Measurements from ENCODE around the gene AVPR2. TPM values are rescaled to one million over a fixed set of nuclear protein-coding genes. Genes with fewer than 3 reads are reported as not detected.

AVPR2 gene
- total RNA-seq, 1 donor from 2014 or later: not detected

DNA sequence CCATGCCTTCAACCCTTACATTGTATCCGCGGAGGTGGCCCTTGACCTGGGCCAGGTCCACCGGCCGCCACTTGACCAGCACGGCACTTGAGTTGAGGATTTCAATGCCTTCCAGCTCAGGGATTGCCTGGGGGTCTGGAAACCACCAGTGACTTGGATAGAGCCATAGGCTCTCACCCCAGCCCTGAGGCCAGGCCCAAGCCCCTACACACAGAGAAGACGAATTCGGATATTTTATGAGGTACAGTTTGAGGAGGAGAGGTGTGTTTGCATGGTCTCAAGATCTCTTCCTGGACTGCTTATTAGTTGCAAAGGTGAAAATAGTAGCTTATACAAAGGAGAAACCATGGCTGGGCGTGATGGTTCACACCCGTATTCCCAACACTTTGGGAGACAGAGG, 38.8 kb upstream of the AVPR2 start:
- Mint-ChIP-seq H3K27ac (no peak overlapping the region), H3K9me3 (peaks cover 5% of the 10 kb centered on the region), H3K36me3 (no peaks in the 10 kb centered on the region), H3K4me3 (no peak overlapping the region), H3K4me1 (peaks cover 6% of the 10 kb centered on the region), H3K27me3 (ENCODE audit: low read depth) (peaks cover under 1% of the 10 kb centered on the region)
- DNase-seq (ENCODE audit: low spot score in 2 of 2, unreplicated experiment in 2 of 2): no peak
- TF ChIP-seq, protein P1, sequence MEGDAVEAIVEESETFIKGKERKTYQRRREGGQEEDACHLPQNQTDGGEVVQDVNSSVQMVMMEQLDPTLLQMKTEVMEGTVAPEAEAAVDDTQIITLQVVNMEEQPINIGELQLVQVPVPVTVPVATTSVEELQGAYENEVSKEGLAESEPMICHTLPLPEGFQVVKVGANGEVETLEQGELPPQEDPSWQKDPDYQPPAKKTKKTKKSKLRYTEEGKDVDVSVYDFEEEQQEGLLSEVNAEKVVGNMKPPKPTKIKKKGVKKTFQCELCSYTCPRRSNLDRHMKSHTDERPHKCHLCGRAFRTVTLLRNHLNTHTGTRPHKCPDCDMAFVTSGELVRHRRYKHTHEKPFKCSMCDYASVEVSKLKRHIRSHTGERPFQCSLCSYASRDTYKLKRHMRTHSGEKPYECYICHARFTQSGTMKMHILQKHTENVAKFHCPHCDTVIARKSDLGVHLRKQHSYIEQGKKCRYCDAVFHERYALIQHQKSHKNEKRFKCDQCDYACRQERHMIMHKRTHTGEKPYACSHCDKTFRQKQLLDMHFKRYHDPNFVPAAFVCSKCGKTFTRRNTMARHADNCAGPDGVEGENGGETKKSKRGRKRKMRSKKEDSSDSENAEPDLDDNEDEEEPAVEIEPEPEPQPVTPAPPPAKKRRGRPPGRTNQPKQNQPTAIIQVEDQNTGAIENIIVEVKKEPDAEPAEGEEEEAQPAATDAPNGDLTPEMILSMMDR (IDR thresholded peaks at IDR 0.05; ENCODE audit: unreplicated experiment): no peak

DNA sequence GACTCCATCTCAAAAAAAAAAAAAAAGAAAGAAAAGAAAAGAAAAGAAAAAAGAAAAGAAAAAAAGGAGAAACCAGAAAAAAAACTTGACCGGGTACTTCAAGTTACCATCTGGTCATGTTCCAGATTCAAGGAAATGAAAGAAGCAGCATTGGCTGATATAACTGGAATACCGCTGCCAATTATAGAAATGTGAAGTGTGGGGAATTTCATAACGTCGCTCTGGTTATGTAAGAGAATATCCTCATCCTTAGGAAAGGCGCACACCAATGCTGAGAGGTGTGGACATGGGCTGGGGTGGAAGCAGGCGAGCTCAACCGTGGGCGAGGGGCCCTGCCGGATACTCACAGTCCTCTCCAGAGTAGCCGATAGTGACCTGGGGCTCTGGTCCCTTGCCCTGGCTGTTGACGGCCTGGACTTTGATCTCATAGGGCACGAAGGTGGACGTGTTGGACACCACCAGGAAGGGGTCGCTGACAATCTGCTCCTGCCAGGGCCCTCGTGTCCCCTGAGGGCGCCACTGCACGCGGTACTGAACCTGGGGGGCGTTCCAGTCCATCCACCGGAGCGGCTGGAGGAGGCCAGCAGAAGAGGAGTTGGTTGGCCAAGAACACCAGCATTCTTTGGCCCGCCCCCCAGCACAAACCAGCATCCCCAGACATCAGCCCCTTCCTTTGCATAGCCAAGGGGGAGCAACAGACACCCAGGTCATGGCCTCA, 38.0 kb upstream of the AVPR2 start:
- no peak overlapping the region for H3K27ac Mint-ChIP-seq
- H3K36me3 Mint-ChIP-seq: no peaks in the 10 kb centered on the region
- no peaks in the 10 kb centered on the region for H3K27me3 Mint-ChIP-seq (ENCODE audit: low read depth)
- no peak overlapping the region for H3K4me3 Mint-ChIP-seq
- peaks cover 6% of the 10 kb centered on the region for H3K4me1 Mint-ChIP-seq
- H3K9me3 Mint-ChIP-seq: peaks cover 5% of the 10 kb centered on the region
- TF ChIP-seq, protein P1 (IDR thresholded peaks at IDR 0.05; ENCODE audit: unreplicated experiment): no peak
- no peak for DNase-seq (ENCODE audit: low spot score in 2 of 2, unreplicated experiment in 2 of 2)

DNA sequence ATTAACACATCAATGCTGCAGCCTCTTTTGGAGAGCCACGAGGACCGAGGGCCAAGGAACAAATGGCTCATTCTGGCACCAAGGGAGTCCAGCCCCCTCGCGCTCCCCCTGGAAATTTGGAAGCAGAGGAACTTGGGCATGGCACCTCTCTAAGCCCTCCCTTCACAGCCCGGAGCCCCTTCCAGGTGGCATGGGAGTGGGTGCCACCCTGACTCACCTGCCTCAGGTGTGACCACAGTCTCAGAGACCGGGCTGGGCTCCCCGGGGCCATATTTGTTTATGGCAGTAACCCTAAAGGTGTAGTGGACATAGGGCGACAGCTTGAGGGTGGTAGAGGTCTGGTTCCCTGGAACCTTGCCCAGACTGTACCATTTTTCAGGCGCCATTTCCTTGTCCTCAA, 37.3 kb upstream of the AVPR2 start:
- no peak overlapping the region for H3K4me3 Mint-ChIP-seq
- DNase-seq (ENCODE audit: low spot score in 2 of 2, unreplicated experiment in 2 of 2): no peak
- H3K36me3 Mint-ChIP-seq: no peaks in the 10 kb centered on the region
- no peaks in the 10 kb centered on the region for H3K27me3 Mint-ChIP-seq (ENCODE audit: low read depth)
- TF ChIP-seq, protein P1 (IDR thresholded peaks at IDR 0.05; ENCODE audit: unreplicated experiment): no peak
- H3K9me3 Mint-ChIP-seq: peaks cover 5% of the 10 kb centered on the region
- no peak overlapping the region for H3K27ac Mint-ChIP-seq
- peaks cover 6% of the 10 kb centered on the region for H3K4me1 Mint-ChIP-seq

DNA sequence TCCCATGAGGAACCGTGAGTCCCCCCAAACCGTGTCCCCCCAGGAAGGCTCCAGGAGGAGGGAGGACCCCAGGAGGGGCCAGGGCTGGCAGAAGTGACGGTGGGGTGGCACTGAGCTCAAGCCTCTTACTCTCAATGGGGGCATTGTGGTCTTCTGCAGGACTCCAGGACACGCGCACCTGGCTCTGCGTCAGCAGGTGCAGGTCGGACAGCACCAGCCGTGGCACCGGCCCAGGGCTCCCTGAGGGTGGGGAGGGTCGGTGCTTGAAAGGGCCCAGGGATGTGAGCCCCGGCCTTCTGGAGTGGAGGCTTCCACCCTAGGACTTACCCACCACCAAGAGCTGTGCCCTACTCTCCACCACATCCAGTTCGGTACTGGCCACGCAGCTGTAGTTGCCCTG, 36.8 kb upstream of the AVPR2 start:
- Mint-ChIP-seq H3K36me3 (no peaks in the 10 kb centered on the region), H3K4me3 (no peak overlapping the region), H3K4me1 (peaks cover 5% of the 10 kb centered on the region), H3K27me3 (ENCODE audit: low read depth) (no peaks in the 10 kb centered on the region), H3K27ac (no peak overlapping the region), H3K9me3 (peaks cover 5% of the 10 kb centered on the region)
- TF ChIP-seq, protein P1 (IDR thresholded peaks at IDR 0.05; ENCODE audit: unreplicated experiment): no peak
- DNase-seq (ENCODE audit: low spot score in 2 of 2, unreplicated experiment in 2 of 2): no peak

DNA sequence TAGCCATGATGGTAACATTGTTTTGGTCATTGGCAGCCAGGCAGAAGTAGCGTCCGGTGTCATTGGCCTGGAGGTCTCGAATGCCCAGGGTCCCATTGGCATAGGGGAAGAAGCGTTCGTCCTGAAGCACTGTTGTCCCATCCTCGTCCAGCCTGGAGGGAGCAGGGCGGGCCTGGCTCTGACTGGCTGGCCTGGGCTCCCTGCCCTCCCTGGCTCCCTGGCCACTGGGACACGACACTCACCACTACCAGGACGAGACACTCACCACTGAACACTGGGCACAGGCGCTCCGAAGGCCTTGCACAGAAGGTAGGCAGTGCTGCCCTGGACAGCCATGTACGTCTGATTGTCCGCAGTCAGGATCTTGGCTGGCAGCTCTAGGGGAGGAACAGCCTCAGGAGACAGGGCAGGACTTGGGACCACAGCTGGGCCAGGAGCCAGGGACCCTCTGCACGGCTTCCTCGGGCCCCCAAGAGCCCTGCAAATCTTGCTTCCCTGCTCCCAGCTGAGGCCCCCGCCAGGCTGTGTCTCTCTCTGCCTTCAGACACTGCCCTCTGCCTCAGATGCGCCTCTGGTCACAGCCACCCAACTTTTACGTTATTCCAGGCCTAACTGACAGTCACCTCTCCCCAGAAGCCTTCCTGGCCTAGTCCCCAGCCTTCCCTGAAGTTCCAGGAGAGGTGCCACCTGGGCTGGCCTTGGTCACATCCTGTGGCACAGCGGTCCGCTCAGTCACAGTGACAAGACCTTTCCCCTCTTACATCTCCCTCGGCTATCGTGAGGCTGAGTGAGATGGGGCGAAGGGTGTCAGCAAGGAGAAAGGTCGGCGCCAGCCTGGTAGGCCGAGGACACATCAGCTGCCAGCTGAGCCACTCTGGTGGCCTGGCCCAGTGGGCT, 35.6 kb upstream of the AVPR2 start:
- Mint-ChIP-seq H3K4me3 (no peak overlapping the region), H3K4me1 (no peaks in the 10 kb centered on the region), H3K27me3 (ENCODE audit: low read depth) (peaks cover 2% of the 10 kb centered on the region), H3K36me3 (no peaks in the 10 kb centered on the region), H3K27ac (no peak overlapping the region), H3K9me3 (peaks cover 5% of the 10 kb centered on the region)
- DNase-seq (ENCODE audit: low spot score in 2 of 2, unreplicated experiment in 2 of 2): no peak
- TF ChIP-seq, protein P1 (IDR thresholded peaks at IDR 0.05; ENCODE audit: unreplicated experiment): no peak
